ENCODE measurements around the gene GNGT2.
"Not testable (repeated sequence)": the region's sequence is repeated elsewhere in the genome, so short reads cannot be mapped to it uniquely, and the experiment has no call there.

GNGT2 gene

DNA sequence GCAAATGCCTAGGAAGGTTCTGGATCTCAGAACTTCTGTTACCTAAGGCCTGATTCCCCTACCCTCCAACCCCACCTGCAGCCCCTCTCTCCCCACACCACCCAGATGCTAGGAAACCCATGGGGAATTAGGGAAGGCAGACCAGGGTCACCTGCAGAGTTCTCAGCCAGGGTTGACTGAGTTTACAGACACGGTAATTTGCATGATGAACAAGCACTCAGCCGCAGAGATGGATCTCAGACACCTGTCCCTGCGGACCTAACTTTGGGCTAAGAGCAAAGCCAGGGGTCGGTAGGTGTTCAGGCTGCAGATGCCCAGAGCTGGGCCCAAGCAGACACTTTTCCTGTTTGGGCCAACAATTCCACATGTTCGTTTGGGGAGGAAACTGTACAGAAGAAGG, 3.0 kb upstream of the GNGT2 start:
- in situ Hi-C loops (cut with HindIII; ENCODE audit: low sequenced_read_pairs): no loop called here

DNA sequence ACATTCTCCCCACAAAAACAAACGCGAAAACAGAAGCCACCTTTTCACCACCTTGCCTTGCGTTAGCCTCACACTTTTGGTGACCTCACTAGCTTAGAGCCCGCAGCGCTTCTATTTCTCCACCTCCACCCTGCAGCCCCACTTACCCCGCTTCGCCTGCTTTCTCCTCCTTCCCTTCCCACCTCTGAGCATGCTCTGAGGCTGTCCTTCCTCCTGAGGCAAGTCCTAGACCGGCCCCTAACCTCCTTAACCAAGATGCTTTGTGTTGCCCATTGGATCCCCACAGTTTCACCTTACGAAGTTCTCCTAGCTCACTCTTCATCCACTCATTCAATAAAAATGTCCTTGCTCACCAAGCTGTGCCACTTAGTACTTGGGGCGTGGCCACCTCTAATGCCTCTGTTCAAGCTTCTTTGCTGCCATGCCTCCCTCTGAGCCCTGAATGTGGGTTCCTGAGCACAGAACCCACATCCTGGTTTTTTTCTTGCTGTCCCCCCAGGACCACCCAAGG, 1.3 kb downstream of the GNGT2 start:
- in situ Hi-C loops (cut with HindIII; ENCODE audit: low sequenced_read_pairs): no loop called here

- in situ Hi-C loops (cut with HindIII; ENCODE audit: low sequenced_read_pairs): no loop called here
Measured at GRCh38 chr17:49204516-49204915, 5.9 kb downstream of the GNGT2 start.

DNA sequence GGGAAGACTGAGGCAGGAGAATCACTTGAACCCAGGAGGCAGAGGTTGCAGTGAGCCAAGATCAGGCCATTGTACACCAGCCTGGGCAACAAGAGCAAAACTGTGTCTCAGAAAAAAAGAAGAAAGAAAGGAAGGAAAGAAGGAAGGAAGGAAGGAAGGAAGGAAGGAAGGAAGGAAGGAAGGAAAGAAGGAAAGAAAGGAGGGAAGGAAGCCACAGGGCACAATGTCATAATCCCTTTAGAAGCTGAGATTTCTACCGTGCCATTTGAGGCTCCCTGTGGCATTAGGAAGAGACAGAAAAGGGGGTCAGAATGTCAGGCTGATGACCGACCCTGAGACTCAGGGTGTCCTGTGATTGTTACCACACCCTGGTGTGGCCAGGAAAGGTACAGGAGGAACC, 6.6 kb downstream of the GNGT2 start:
- in situ Hi-C loops (cut with HindIII; ENCODE audit: low sequenced_read_pairs): no loop called here

DNA sequence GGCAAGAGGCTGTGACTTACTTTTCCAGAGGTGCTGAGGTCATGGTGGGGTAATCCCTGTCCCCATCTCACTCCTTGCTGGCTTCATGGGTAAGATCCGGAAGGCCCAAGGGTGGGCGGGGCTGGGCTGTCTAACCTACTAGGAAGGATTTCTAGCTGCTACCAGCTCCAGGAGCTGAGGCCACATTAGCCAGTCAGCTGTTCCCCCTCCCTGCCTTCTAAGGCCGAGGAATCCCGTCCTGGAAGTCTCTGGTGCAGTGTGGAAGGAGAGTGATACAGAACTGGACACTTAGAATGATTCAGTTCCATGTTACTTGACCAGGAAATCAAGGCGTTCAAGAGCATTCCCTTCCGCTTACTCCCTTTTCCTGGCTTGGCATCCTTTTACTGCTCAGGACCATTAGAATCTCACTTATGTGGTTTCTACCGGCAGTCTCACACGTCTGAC, 8.9 kb downstream of the GNGT2 start:
- in situ Hi-C loops (cut with HindIII; ENCODE audit: low sequenced_read_pairs): no loop called here

DNA sequence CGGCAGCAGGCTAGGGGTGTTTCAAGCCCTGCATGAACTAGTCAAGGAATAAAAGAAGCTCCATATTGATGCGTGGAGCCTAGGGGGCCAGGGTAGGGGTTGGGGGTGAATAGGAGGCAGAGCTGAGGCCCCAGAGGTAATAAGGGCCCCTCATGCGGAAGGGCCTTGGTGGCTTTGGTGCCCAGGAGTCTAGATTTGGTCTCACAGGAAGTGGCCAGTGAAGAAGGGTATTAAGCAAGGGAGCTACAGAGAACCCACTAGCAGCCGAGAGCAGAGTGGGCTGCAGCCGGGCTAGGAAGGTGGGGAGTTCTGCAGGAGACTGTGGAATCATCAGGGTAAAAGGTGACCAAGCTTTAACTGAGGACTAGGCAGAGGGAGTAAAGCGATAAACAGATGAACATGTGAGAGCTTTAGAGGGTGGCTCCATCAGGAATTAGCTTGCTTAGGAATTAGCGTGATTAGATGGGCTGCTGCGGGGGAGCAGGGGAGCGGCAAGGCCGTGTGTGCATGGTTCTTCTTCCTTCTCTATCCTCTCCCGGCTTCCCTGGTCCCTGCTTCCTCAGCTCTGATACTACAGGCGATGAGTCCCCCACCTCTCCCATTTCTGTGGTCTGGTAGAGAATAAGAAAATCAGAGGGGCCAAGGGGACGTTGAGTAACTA, 9.8 kb downstream of the GNGT2 start:
- in situ Hi-C loops (cut with HindIII; ENCODE audit: low sequenced_read_pairs): no loop called here

GRCh38 chr17:49198211-49198610, 12.2 kb downstream of the GNGT2 start:
- in situ Hi-C loops (cut with HindIII; ENCODE audit: low sequenced_read_pairs): no loop called here

GRCh38 chr17:49197346-49197998, 12.9 kb downstream of the GNGT2 start:
- in situ Hi-C loops (cut with HindIII; ENCODE audit: low sequenced_read_pairs): no loop called here

DNA sequence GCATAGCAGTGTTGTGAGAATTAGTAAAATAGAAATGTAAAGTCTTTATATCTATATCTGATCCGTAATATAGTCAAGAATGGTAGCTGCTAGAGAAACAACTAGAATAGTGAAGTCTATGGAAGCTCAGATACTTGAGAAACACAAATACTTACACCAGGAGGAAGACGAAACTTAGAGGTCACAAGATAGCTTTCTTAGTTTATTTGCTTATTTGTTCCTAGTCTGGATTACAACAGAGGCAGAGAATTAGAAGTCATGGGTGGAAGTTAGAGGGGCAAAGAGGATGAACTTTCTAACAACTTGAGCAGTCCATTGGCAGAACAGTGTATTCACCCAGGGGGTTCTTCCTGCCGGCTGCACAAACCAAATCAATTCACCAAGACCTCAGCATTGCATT, 13.9 kb downstream of the GNGT2 start:
- in situ Hi-C loops (cut with HindIII; ENCODE audit: low sequenced_read_pairs): no loop called here

GRCh38 chr17:49195751-49196150, 14.6 kb downstream of the GNGT2 start:
- in situ Hi-C loops (cut with HindIII; ENCODE audit: low sequenced_read_pairs): no loop called here

- in situ Hi-C loops (cut with HindIII; ENCODE audit: low sequenced_read_pairs): loop anchor here (5.0 kb wide), 1 partner anchor 33 kb away; no protein-coding TSS in a partner anchor
Measured at GRCh38 chr17:49194297-49194607, 16.1 kb downstream of the GNGT2 start.

DNA sequence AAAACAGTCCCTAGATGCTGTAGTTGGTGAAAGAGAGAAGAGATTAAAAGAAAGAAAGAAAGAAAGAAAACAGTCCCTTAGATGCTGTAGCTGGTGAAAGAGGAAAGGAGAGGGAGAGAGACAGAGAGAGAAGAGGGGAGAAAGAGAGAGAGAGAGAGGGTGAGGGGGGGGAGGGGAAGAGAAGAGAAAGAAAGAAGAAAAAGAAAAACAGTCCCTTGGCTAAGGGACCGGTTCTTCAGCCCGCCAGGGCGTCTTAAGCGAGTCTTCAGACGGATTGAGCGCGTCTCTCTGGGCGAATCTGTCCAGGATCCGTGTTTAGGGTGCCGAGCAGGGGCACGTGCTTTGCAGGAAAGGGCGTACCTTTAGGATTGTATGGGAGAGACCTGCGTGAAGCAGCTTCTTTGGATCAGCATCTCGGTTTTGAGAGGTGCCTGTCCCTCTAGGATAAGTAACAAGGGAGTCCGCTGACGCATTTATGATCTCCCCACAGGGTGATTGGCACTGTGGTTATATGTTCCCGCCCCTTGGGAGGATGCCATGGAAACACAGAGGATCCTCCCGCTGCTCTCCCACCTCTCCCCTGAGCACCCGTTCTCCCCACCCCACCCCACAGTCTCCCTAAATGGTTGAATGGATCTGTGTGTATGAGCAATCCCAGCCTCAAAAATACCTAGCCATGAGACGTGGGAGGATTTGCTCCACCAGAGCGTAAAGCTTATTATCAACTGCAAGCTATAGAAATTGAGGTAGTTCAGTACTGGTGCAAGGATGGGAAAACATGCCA, 16.7 kb downstream of the GNGT2 start:
- in situ Hi-C loops (cut with HindIII; ENCODE audit: low sequenced_read_pairs): loop anchor here (5.0 kb wide), 1 partner anchor 34 kb away; no protein-coding TSS in a partner anchor

DNA sequence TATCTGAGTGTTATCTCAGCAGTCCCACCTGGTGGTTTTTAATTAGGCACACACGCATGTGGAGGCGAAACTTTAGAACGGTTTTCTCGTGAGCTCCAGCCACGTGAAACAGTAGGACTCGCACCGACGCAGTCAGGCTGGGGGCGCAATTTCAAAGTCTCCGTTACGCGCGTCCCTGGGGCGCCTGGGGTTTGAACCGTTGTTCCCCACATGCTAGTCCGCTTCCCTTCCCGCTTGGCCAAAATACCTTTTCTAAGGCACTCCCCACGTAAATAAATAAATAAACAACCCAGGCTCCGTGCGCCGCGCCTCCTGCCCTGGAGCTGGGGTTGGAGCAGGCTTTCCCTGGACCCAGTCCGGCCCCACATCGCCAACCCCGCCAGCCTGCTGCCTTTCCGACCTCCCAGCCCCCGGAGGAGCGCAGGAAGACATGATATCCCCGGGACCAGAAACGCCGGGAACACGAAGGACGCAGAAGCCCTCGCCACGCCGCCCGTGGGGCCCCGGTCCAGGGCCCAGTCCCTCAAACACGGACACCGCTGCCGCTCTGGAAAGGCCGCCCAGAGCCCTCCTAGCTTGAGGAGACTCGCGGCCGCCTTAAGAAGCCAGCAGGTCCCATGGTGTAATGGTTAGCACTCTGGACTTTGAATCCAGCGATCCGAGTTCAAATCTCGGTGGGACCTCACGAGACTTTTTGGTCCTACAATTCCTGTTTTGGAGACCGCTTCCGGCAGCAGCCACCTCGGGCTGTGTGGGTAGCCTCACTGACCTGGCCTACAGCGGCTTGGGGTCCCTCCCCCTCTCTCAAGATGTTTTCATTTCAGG, 18.2 kb downstream of the GNGT2 start:
- in situ Hi-C loops (cut with HindIII; ENCODE audit: low sequenced_read_pairs): loop anchor here (5.0 kb wide), 1 partner anchor 35 kb away; no protein-coding TSS in a partner anchor

GRCh38 chr17:49191409-49191916, 18.9 kb downstream of the GNGT2 start:
- in situ Hi-C loops (cut with HindIII; ENCODE audit: low sequenced_read_pairs): loop anchor here (5.0 kb wide), 1 partner anchor 36 kb away; no protein-coding TSS in a partner anchor

GRCh38 chr17:49190932-49191331, 19.4 kb downstream of the GNGT2 start:
- in situ Hi-C loops (cut with HindIII; ENCODE audit: low sequenced_read_pairs): loop anchor here (5.0 kb wide), 1 partner anchor 36 kb away; no protein-coding TSS in a partner anchor

- in situ Hi-C loops (cut with HindIII; ENCODE audit: low sequenced_read_pairs): loop anchor here (5.0 kb wide), 1 partner anchor 80 kb away; no protein-coding TSS in a partner anchor
Measured at GRCh38 chr17:49187301-49187700, 23.1 kb downstream of the GNGT2 start.

GRCh38 chr17:49185381-49185780, 25.0 kb downstream of the GNGT2 start:
- in situ Hi-C loops (cut with HindIII; ENCODE audit: low sequenced_read_pairs): loop anchor here (5.0 kb wide), 1 partner anchor 78 kb away; no protein-coding TSS in a partner anchor

- in situ Hi-C loops (cut with HindIII; ENCODE audit: low sequenced_read_pairs): not testable (repeated sequence)
Measured at GRCh38 chr17:49184522-49184921, 25.9 kb downstream of the GNGT2 start.

- in situ Hi-C loops (cut with HindIII; ENCODE audit: low sequenced_read_pairs): no loop called here
Measured at GRCh38 chr17:49183801-49184200, 26.6 kb downstream of the GNGT2 start.

- in situ Hi-C loops (cut with HindIII; ENCODE audit: low sequenced_read_pairs): no loop called here
Measured at GRCh38 chr17:49183341-49183740, 27.0 kb downstream of the GNGT2 start.
